ENCODE measurements around the gene CPNE4. TPM values are rescaled to one million over a fixed set of nuclear protein-coding genes. Genes with fewer than 3 reads are reported as not detected.

CPNE4 gene
- total RNA-seq, 1 experiment from 2014 or later = 1.9 TPM

DNA sequence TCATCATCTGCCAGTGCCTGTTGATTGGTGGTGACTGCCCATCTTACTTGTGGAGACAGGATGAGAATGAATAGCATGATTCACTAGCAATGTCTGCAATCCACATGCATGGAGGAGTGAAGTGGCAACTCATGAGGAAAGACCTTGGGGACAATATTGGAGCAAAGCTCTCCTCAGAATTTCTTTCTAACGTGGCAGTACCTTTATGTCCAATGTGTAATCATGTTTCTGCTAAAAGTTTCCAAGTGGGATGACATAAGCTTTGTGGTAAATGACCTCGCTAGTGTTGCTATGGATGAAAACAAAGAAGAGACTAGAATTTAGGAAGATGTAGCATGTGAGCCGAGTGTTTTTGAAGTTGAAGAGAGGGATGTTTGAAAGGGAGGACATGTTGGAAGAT lies 117.8 kb downstream of the CPNE4 start:
- Histone ChIP-seq H2BK5ac (ENCODE audit: insufficient read length, low read length) (no peak overlapping the region), H3T11ph (ENCODE audit: low read length) (no peak overlapping the region)
- H3K36me3 Mint-ChIP-seq (ENCODE audit: insufficient read depth in 1 of 3, low read depth in 3 of 3) = no peaks in the 10 kb centered on the region; a peak in 1 of 7 replicates

More for the DNA sequence above, 117.8 kb downstream of the CPNE4 start:
- no peak overlapping the region for H4K5ac ChIP-seq (ENCODE audit: insufficient read length, low read depth, low read length)
- no peak overlapping the region for H2AK5ac ChIP-seq (ENCODE audit: insufficient read length, low read length)
- Mint-ChIP-seq H3K27me3 (ENCODE audit: low read depth) (no peaks in the 10 kb centered on the region), H3K27ac (peak overlapping the region in 1 of 3 experiments; percentile 7; a peak in 1 of 7 replicates), H3K9me3 (no peaks in the 10 kb centered on the region), H3K4me1 (peaks cover 65 to 73% of the 10 kb centered on the region in 2 experiments), H3K4me3 (no peak overlapping the region)
- no peak overlapping the region for H4K8ac ChIP-seq (replicated peaks; ENCODE audit: insufficient read length, low read depth, low read length)
- no peak overlapping the region for H4K91ac ChIP-seq (ENCODE audit: insufficient read length, low read depth, low read length)
- H3K23me2 ChIP-seq (ENCODE audit: insufficient read length, low read depth, low read length, poor library complexity, severe bottlenecking) = no peaks in the 10 kb centered on the region
- no peak overlapping the region for H2BK12ac ChIP-seq (ENCODE audit: insufficient read length, low read depth, low read length)
- TF ChIP-seq, protein P1, sequence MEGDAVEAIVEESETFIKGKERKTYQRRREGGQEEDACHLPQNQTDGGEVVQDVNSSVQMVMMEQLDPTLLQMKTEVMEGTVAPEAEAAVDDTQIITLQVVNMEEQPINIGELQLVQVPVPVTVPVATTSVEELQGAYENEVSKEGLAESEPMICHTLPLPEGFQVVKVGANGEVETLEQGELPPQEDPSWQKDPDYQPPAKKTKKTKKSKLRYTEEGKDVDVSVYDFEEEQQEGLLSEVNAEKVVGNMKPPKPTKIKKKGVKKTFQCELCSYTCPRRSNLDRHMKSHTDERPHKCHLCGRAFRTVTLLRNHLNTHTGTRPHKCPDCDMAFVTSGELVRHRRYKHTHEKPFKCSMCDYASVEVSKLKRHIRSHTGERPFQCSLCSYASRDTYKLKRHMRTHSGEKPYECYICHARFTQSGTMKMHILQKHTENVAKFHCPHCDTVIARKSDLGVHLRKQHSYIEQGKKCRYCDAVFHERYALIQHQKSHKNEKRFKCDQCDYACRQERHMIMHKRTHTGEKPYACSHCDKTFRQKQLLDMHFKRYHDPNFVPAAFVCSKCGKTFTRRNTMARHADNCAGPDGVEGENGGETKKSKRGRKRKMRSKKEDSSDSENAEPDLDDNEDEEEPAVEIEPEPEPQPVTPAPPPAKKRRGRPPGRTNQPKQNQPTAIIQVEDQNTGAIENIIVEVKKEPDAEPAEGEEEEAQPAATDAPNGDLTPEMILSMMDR (conservative IDR thresholded peaks at IDR 0.05) = no peak
- H3K4me2 ChIP-seq (ENCODE audit: insufficient read depth, insufficient read length, low read length) = no peak overlapping the region
- H4K20me1 ChIP-seq (ENCODE audit: control insufficient read depth, insufficient read depth, insufficient read length) = no peaks in the 10 kb centered on the region
- no peak for DNase-seq
- no peak overlapping the region for H2AFZ ChIP-seq (ENCODE audit: low read length)
- no peaks in the 10 kb centered on the region for H3K79me2 ChIP-seq (ENCODE audit: insufficient read depth, low read length)
- no peak overlapping the region for H3K56ac ChIP-seq (ENCODE audit: insufficient read length, low read depth, low read length)
- H3K4me1 ChIP-seq (ENCODE audit: insufficient read depth, low read length) = peaks cover 20% of the 10 kb centered on the region; the same call in 1 of the 2 replicates
- no peak overlapping the region for H3K18ac ChIP-seq (ENCODE audit: insufficient read length, low read depth, low read length)
- no peak overlapping the region for H3K27ac ChIP-seq (ENCODE audit: insufficient read length, low read depth, low read length)
- no peak overlapping the region for H3K23ac ChIP-seq (ENCODE audit: insufficient read length, low read depth, low read length)
- no peak overlapping the region for H3K9ac ChIP-seq (ENCODE audit: extremely low read depth, insufficient read length, low read length)
- H3K27me3 ChIP-seq (ENCODE audit: insufficient read depth, low read length) = no peaks in the 10 kb centered on the region
- H2BK120ac ChIP-seq (ENCODE audit: low read depth, low read length, poor library complexity, severe bottlenecking) = no peak overlapping the region
- H3K14ac ChIP-seq (ENCODE audit: insufficient read depth, low read length) = no peak overlapping the region
- no peaks in the 10 kb centered on the region for H3K79me1 ChIP-seq (ENCODE audit: insufficient read depth, low read depth, low read length, poor library complexity, severe bottlenecking)
- H3K9me3 ChIP-seq (ENCODE audit: control insufficient read depth, low read depth, low read length) = no peaks in the 10 kb centered on the region
- H2BK15ac ChIP-seq (ENCODE audit: low read depth, low read length) = no peak overlapping the region
- WGBS (ENCODE audit: extremely low coverage, insufficient read length, low lambda C conversion rate) = 100% methylated on average over 1 of the region's 3 CpGs
- H3K4ac ChIP-seq (ENCODE audit: low read depth, low read length) = no peak overlapping the region
- no peak overlapping the region for H2BK20ac ChIP-seq (ENCODE audit: low read depth, low read length, poor library complexity, severe bottlenecking)
